HCT116 (cell line): ENCODE data around the gene PFDN2. TPM values are rescaled to one million over a fixed set of nuclear protein-coding genes. Genes with fewer than 3 reads are reported as not detected.

Experiments used
- ATAC-seq: fragments of 200-7000 bp; cut with Tn5 transposase; 2 replicates; pipeline ENCODE4 v1.9.1; 2020; ENCODE audit warnings: mild to moderate bottlenecking, moderate library complexity
- BruUV-seq: library from RNA; stranded (reverse); fragments of 400-500 nt; replicated peaks from 2 replicates; lab custom pipeline; 2021; lab: Mats Ljungman, UMichigan
- CTCF ChIA-PET: fragments of 300-600 bp; sonication (Branson Sonifier 250); formaldehyde crosslinking; loops from one replicate; lab custom pipeline; 2021; ENCODE audit warnings: antibody characterized with exemption; lab: Charles Lee
- POLR2A ChIA-PET: fragments of 300-600, 350-600 bp; sonication (Branson Sonifier 250); formaldehyde crosslinking; loops from one replicate; lab custom pipeline; 2021; ENCODE audit warnings: antibody characterized with exemption; lab: Charles Lee
- RAD21 ChIA-PET, 2 experiments: fragments of 300-600 bp; sonication (Branson Sonifier 250); formaldehyde crosslinking; loops; one replicate each; lab custom pipeline; 2023; ENCODE audit warnings: low total read pairs in 2 of 2; ENCODE audit not compliant: uncharacterized antibody in 2 of 2, unreplicated experiment in 2 of 2, low non-redundant PET in 1 of 2; lab: Charles Lee
- DNase-seq: peaks from one replicate; pipeline ENCODE4 v3.0.0-alpha.2; 2010; ENCODE audit warnings: low read depth, low spot score
- H2AFZ ChIP-seq: fragments of 200-600 bp; shearing (Covaris generic), sonication (generic); 2 replicates; pipeline ENCODE4 v1.6.1; 2017; ENCODE audit warnings: low read depth, mixed run types, mixed read lengths, antibody characterized with exemption, low read length; ENCODE audit not compliant: poor library complexity, severe bottlenecking
- H3K27ac ChIP-seq: 2 replicates; pipeline ENCODE4 v1.5.1; 2012; ENCODE audit warnings: low read depth, low read length
- H3K27me3 ChIP-seq: fragments of 200-600 bp; sonication (generic); 2 replicates; pipeline ENCODE4 v1.6.1; 2016; ENCODE audit warnings: mixed run types, low read length, mixed read lengths; ENCODE audit not compliant: insufficient read depth
- H3K36me3 ChIP-seq, 2 experiments: fragments of 200-500 bp in 1 of 2; fragments of 200-600 bp in 1 of 2; sonication (Bioruptor generic) in 1 of 2; sonication (generic) in 1 of 2; 2 replicates each; pipeline versions ENCODE4 v1.5.1 to v1.6.1; 2014 to 2016; ENCODE audit warnings: low read length in 2 of 2, inconsistent platforms in 1 of 2, mixed read lengths in 1 of 2, mixed run types in 1 of 2; ENCODE audit not compliant: insufficient read depth in 2 of 2, control insufficient read depth in 1 of 2
- H3K4me1 ChIP-seq, 2 experiments: fragments of 200-600 bp in 1 of 2; sonication (generic) in 1 of 2; 2 replicates each; pipeline versions ENCODE4 v1.5.1 to v1.6.1; 2012 to 2017; ENCODE audit warnings: low read length in 2 of 2, inconsistent platforms in 1 of 2, mild to moderate bottlenecking in 1 of 2, mixed read lengths in 1 of 2, mixed run types in 1 of 2, moderate library complexity in 1 of 2; ENCODE audit not compliant: insufficient read depth in 2 of 2, control insufficient read depth in 1 of 2
- H3K4me2 ChIP-seq: fragments of 200-600 bp; sonication (generic); 2 replicates; pipeline ENCODE4 v1.6.1; 2017; ENCODE audit warnings: mixed run types, low read length, mixed read lengths
- H3K4me3 ChIP-seq, 2 experiments: fragments of 200-600 bp in 1 of 2; sonication (generic) in 1 of 2; replicated peaks in 1 of 2; 2 replicates each; pipeline ENCODE4 v1.5.1; 2011 to 2016; ENCODE audit warnings: low read length in 2 of 2, control low read depth in 1 of 2, low read depth in 1 of 2, mild to moderate bottlenecking in 1 of 2, mixed read lengths in 1 of 2, mixed run types in 1 of 2
- H3K79me2 ChIP-seq: fragments of 200-600 bp; sonication (generic); 2 replicates; pipeline ENCODE4 v1.6.1; 2017; ENCODE audit warnings: mild to moderate bottlenecking, mixed run types, low read length, moderate library complexity, mixed read lengths; ENCODE audit not compliant: insufficient read depth
- H3K9ac ChIP-seq: fragments of 200-600 bp; sonication (generic); 2 replicates; pipeline ENCODE4 v1.6.1; 2016; ENCODE audit warnings: low read length, mixed read lengths
- H3K9me2 ChIP-seq: fragments of 200-600 bp; sonication (generic), shearing (Covaris generic); 2 replicates; pipeline ENCODE4 v1.6.1; 2017; ENCODE audit warnings: mixed run types, mild to moderate bottlenecking, moderate library complexity; ENCODE audit not compliant: insufficient read depth
- H3K9me3 ChIP-seq, 2 experiments: fragments of 200-500 bp in 1 of 2; fragments of 200-600 bp in 1 of 2; sonication (Bioruptor generic) in 1 of 2; sonication (generic) in 1 of 2; 2 replicates each; pipeline ENCODE4 v1.6.1; 2014 to 2017; ENCODE audit warnings: low read length in 2 of 2, mixed read lengths in 2 of 2, inconsistent platforms in 1 of 2, low read depth in 1 of 2, mild to moderate bottlenecking in 1 of 2, mixed run types in 1 of 2, moderate library complexity in 1 of 2; ENCODE audit not compliant: control insufficient read depth in 1 of 2, insufficient read depth in 1 of 2
- H4K20me1 ChIP-seq: fragments of 200-600 bp; sonication (generic), shearing (Covaris generic); 2 replicates; pipeline ENCODE4 v1.6.1; 2017; ENCODE audit warnings: mixed run types, mild to moderate bottlenecking, moderate library complexity; ENCODE audit not compliant: insufficient read depth
- CBX3 ChIP-seq: IDR thresholded peaks from 2 replicates; pipeline ENCODE4 v1.6.1; 2012; ENCODE audit warnings: low read depth
- CTCF ChIP-seq, 3 experiments: fragments of 200-600 bp in 1 of 3; sonication (generic) in 1 of 3; IDR thresholded peaks in 2 of 3; conservative IDR thresholded peaks in 1 of 3; 2 replicates each; pipeline ENCODE4 v1.5.1; 2012 to 2017; ENCODE audit warnings: low read depth in 2 of 3, low read length in 2 of 3, antibody characterized with exemption in 1 of 3, borderline replicate concordance in 1 of 3, control low read depth in 1 of 3, mild to moderate bottlenecking in 1 of 3, mixed read lengths in 1 of 3, mixed run types in 1 of 3, moderate library complexity in 1 of 3; ENCODE audit not compliant: insufficient read depth in 1 of 3
- EGR1 ChIP-seq: IDR thresholded peaks from 2 replicates; pipeline ENCODE4 v1.6.1; 2012; ENCODE audit warnings: low read depth
- EZH2phosphoT487 ChIP-seq: fragments of 200-600 bp; IDR thresholded peaks from 2 replicates; pipeline ENCODE4 v1.6.1; 2018; ENCODE audit warnings: antibody characterized with exemption, borderline replicate concordance
- SIN3A ChIP-seq: IDR thresholded peaks from 2 replicates; pipeline ENCODE4 v1.6.1; 2012; ENCODE audit warnings: low read depth
- SP1 ChIP-seq: IDR thresholded peaks from 2 replicates; pipeline ENCODE4 v1.6.1; 2012; ENCODE audit warnings: low read depth
- TCF7L2 ChIP-seq: IDR thresholded peaks from 2 replicates; pipeline ENCODE4 v1.7.0; 2011; ENCODE audit warnings: borderline replicate concordance, inconsistent platforms; ENCODE audit not compliant: insufficient read depth, insufficient read length; ENCODE audit errors: extremely low read depth
- ZBTB33 ChIP-seq: IDR thresholded peaks from 2 replicates; pipeline ENCODE4 v1.6.1; 2011; ENCODE audit warnings: mild to moderate bottlenecking, low read length, moderate library complexity; ENCODE audit not compliant: insufficient replicate concordance; ENCODE audit errors: extremely low read depth
- intact Hi-C: fragments of 100-400 bp; cut with micrococcal nuclease; formaldehyde crosslinking; loops from 2 replicates; pipeline ENCODE4 v1.10.0; 2022
- total RNA-seq: library from RNA; stranded (reverse); gene quantifications from one replicate; pipeline ENCODE4 v1.2.1, GENCODE V29; 2021; ENCODE audit not compliant: unreplicated experiment
- TF ChIP-seq, protein P1 (sequence below): IDR thresholded peaks from 2 replicates; pipeline ENCODE4 v1.6.1; 2012; ENCODE audit warnings: low read depth

Gene PFDN2
- total RNA-seq, 1 experiment from 2014 or later: 179 TPM

DNA sequence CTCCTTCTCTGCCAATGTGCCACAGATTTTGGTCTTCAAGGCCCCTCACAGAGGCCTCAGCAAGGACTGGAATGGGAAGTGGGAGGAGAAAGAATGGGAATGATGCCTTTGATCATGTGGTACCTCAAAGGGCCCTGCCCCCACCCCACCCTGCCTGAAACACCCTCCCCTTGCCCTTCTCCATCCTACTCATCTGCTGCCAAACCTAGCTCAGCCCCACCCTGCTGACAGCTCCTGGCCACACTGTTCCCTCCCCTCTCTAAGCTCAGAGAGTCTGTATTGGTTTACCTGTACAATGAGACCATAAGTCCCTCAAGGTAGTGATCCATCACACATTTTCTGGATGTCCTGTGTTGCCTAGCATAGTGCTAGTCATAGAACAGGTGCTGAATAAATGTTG is 41.4 kb downstream of the PFDN2 start:
- Histone ChIP-seq H4K20me1 (no peaks in the 10 kb centered on the region), H3K4me3 (no peak overlapping the region), H3K9me2 (no peaks in the 10 kb centered on the region), H3K36me3 (no peaks in the 10 kb centered on the region), H3K4me1 (peaks cover 3 to 48% of the 10 kb centered on the region in 2 experiments; a peak in 3 of 4 replicates), H3K4me2 (no peak overlapping the region), H3K27me3 (no peaks in the 10 kb centered on the region), H3K79me2 (no peaks in the 10 kb centered on the region), H3K27ac (no peak overlapping the region), H3K9me3 (no peaks in the 10 kb centered on the region), H3K9ac (no peak overlapping the region), H2AFZ (no peak overlapping the region)
- no peak for DNase-seq
- BruUV-seq: no TSS peak
- TF ChIP-seq CBX3: no peak
- TF ChIP-seq, protein P1, sequence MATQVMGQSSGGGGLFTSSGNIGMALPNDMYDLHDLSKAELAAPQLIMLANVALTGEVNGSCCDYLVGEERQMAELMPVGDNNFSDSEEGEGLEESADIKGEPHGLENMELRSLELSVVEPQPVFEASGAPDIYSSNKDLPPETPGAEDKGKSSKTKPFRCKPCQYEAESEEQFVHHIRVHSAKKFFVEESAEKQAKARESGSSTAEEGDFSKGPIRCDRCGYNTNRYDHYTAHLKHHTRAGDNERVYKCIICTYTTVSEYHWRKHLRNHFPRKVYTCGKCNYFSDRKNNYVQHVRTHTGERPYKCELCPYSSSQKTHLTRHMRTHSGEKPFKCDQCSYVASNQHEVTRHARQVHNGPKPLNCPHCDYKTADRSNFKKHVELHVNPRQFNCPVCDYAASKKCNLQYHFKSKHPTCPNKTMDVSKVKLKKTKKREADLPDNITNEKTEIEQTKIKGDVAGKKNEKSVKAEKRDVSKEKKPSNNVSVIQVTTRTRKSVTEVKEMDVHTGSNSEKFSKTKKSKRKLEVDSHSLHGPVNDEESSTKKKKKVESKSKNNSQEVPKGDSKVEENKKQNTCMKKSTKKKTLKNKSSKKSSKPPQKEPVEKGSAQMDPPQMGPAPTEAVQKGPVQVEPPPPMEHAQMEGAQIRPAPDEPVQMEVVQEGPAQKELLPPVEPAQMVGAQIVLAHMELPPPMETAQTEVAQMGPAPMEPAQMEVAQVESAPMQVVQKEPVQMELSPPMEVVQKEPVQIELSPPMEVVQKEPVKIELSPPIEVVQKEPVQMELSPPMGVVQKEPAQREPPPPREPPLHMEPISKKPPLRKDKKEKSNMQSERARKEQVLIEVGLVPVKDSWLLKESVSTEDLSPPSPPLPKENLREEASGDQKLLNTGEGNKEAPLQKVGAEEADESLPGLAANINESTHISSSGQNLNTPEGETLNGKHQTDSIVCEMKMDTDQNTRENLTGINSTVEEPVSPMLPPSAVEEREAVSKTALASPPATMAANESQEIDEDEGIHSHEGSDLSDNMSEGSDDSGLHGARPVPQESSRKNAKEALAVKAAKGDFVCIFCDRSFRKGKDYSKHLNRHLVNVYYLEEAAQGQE: no peak
- TF ChIP-seq SIN3A: no peak
- TF ChIP-seq EGR1: no peak
- no peak for TF ChIP-seq SP1
- no peak for TF ChIP-seq CTCF (IDR thresholded peaks at IDR 0.05 in 2 of 3, conservative IDR thresholded peaks at IDR 0.05 in 1 of 3; ENCODE audit: borderline replicate concordance in 1 of 3, insufficient read depth in 1 of 3, low read depth in 2 of 3, low read length in 2 of 3)
- TF ChIP-seq EZH2phosphoT487: no peak
- TF ChIP-seq ZBTB33: no peak
- TF ChIP-seq TCF7L2: no peak
- POLR2A ChIA-PET: no interaction called here
- RAD21 ChIA-PET: no interaction called here
- peak; percentile 33 for ATAC-seq
- intact Hi-C loops: no loop called here
- CTCF ChIA-PET: interaction anchor here (2.2 kb wide), 1 partner anchor 21 kb away, joined by 8 read pairs; no protein-coding TSS in a partner anchor
